NCI-H146 treated with DMSO at 0.1 percent for 48 hours (cell line): ENCODE data around the gene SYT1.

Experiments
- DNase-seq: peaks from one replicate; lab custom pipeline; 2025; ENCODE audit not compliant: unreplicated experiment; lab: John Stamatoyannopoulos, UW

SYT1 gene

DNA sequence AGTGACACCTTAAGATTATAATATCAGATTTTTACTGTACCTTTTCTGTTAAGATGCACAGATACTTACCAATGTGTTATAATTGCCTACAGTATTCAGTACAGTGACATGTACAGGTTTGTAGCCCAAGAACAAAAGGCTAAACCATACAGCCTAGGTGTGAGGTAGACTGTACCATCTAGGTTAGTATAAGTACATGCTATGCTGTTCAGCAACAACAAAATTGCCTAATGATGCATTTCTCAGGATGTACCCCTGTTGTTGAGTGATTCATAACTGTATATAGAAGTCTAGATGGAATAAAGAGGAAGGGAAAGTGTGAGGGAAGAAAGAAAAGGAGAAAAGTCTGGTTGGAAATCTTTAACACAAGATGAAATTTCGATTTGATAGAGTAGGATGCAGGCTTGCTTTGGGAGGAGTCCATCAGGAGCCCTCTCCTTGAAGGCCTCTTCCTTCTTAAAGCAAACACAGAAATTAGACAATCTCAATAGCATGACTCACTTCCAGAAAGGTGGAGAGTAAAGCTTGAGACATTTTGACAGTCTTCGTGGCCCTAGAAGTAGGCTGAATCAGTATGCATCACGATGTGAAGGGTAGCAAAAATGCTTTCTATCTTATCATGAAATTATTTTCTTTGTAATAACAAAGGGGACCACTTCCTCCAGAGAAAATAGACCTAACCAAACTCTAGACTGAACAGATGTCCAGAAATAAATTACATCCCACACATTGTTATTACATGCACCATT is 191.5 kb downstream of the SYT1 start:
- DNase-seq = no peak

DNA sequence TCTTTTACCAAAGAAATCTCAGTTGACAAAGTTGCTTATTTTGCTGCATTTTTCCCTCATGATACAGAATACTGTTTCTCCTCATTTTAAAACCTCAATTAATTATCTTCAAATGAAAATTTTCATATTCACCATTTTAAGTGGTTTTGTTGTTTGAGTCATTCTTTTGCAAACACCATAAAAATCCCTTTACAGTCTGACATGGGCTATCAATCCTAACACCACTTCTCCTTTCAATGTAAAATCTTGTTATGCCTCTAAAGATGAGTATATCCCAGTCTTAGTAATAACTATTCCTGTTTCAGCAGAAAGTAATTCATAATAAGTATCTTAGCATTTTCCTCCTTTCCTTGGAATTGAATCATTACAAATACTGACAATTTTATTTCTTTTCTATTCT is 192.2 kb downstream of the SYT1 start:
- no peak for DNase-seq

- no peak for DNase-seq
Measured at GRCh38 chr12:79057540-79057939, 193.0 kb downstream of the SYT1 start.

GRCh38 chr12:79058342-79058741 is 193.8 kb downstream of the SYT1 start:
- DNase-seq = no peak

DNA sequence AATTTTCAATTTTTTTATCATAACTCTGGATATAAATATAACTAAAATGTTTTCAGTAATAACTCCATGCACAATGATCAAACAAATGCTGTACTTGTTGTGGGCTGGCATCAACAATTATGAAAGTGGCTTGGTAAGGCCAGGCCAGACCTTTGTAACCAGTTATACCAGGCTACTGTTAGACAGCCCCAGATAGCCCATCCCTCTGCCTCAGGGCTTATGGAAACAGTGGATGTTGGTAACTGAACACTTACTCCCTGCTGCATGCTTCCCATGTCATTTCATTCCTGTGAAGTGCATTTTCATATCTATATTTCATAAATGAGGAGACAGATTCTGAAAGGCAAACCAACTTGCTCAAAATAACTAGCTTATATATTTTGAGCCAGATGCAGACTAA is 195.0 kb downstream of the SYT1 start:
- DNase-seq = no peak

DNA sequence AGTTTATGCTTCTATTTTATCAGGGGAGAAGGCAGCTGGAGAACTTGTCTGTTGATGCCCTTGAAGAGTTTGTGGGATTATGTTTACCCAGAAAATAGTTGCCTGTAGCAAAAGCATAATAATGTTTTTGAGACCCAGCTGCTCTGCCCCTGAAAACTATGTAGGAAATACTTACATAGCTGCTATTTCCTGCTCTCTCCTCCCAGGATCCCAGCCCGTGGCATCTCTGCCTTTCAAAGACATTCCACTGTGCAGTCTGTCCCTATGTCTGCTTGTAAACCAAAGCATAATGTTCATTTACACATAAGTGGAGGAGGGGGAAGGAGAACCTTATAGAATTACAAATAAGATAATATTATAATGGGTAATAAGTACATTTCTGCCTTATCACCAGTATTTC is 198.7 kb downstream of the SYT1 start:
- no peak for DNase-seq

GRCh38 chr12:79067977-79068376 is 203.4 kb downstream of the SYT1 start:
- no peak for DNase-seq

GRCh38 chr12:79069009-79069408 is 204.4 kb downstream of the SYT1 start:
- no peak for DNase-seq

DNA sequence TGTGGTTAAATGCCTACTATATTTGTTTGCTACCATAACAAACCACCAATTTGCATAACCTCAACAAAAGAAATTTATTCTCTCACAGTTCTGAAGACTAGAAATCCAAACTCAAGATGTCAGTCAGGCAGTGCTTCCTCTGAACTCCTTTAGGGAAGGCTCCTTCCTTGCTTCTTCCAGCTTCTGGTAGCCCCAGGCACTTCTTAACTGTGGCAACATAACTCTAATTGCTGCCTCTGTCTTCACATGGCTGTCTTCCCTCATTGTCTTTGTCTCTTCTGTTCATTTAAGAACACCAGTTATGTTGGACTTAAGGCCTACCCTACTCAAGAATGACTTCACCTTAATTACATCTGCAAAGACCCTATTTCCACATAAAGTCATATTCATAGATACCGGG is 206.9 kb downstream of the SYT1 start:
- DNase-seq = no peak

DNA sequence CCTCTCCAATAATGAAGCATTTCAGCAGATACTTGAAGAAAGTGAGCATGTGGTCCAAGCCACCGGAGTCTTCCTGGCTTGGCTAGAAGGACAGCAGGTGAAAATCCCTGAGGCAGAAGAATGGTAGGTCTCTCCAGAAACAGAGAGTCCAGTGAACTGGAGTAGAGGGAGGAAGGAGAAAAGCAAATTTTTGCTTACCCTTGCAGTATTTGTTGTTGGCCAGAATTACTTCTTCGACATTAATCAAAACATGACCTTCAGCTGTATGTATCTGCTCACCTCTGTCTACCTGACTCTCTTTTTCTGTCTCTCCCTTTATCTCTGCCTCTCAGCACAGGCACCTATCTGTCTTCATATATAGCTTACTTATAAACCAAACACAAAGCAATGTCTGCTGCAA is 208.9 kb downstream of the SYT1 start:
- no peak for DNase-seq

DNA sequence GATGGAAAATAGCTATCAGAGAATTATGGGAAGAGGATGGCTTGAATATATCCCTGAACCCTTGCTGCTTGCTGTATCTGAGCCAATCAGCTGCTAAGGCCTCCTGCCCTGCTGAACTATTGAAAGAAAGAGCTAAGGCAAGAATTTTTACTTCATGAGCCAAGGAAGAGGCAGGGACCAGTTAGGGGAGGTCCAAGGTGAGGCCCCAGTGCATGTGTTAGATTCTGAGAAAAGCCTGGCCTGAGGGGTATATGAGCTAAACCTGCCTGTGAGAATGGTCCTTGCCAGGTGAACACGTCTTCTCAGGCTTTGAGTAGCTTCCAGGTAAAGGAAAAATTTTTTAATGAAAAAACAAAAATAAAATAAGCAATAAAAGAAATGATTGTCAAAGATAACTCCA is 218.0 kb downstream of the SYT1 start:
- DNase-seq = no peak

- DNase-seq = peak; percentile 23
Measured at GRCh38 chr12:79083181-79083580, 218.6 kb downstream of the SYT1 start.

- no peak for DNase-seq
Measured at GRCh38 chr12:79085106-79085682, 220.6 kb downstream of the SYT1 start.

DNA sequence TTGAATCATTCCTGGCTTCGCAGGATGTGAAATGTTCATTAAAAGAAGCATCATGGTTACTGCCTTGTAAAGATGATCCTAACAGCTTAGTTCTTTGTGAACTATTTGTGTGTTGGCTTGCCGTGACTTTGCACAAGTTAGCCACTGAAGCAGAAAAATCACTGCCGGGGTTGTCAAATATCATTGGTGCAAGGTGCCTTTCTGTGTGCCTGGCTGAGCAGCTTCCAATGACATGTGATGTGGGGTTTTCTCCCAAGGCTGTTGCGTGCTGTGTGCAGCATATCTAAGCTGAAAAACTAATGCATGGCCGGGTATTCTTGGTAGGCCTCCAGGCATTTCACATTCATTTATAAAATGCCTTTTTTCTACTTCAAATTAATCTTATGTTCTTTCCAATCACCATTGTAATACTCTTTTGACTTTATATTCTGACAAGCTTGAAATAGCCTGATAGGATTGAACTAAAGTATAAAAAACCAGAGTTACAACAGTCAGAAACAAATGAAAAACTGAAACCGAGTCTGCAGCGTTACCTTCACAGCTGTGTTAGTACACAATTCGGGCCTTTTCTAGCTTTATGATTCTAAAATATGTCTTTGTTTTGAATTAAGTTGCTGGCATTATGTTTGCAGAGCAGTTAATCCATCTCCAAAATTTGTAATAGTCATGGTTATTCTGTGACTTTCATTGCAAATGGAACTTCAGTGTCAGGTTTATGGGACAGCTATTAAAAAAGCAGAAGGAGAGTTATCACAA is 222.1 kb downstream of the SYT1 start:
- no peak for DNase-seq

- DNase-seq = no peak
Measured at GRCh38 chr12:79098530-79098929, 234.0 kb downstream of the SYT1 start.

DNA sequence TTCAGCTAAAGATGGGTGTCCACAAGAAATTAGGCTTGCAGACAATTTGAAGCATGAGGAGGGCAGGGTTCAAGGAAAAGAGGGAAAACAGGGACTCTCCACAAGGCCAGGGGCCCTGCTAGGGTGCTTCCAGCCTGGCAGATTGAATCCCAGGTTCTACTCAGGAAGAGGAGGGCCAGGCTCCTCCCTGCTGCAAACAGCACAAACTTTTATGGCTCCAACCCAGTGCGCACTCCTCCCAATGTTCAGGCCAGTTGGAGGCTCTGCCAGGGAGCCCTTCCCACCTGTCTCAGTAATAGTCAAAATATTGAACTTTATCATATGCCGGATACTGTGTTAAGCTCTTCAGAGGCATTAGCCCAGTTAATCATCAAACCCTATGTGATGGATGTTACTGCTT is 244.4 kb downstream of the SYT1 start:
- no peak for DNase-seq

DNA sequence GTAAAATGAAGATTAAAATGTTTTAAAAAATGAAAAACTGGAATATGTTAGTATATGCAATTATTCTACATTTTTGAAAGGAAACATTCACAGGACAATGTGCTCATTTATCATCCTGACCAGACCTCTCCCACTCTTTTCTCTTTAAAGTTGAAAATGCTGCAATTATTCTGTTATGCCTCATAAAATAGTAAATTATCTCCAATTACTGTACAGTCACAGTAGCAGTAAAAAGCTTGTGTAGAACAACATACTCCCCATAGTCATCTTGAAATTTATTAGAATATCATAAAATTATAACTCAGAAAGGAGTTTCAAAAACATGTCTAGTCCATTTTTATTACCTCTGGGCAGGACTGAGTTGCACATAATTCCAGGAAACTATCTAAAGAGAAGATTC is 250.3 kb downstream of the SYT1 start:
- no peak for DNase-seq

- DNase-seq = no peak
Measured at GRCh38 chr12:79115743-79116142, 251.2 kb downstream of the SYT1 start.

DNA sequence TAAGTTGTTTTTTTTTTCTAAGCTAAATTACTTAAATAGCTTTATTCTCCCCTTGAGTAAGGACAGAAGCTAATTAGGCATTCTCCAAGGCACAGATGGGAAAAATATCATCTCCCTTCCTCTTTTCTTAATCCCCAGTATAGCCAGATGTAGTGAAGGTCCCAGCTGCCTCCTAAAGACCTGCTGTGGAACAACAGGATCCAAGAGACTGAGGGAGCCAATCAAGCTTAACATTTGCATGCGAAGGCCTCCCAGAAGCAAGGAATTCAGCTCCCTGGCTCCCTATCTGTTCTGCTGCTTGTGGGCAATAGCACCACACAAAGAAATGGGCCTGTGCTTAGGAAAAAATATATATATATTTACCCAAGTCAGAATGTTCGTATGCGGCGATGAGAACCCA is 255.2 kb downstream of the SYT1 start:
- DNase-seq = no peak

DNA sequence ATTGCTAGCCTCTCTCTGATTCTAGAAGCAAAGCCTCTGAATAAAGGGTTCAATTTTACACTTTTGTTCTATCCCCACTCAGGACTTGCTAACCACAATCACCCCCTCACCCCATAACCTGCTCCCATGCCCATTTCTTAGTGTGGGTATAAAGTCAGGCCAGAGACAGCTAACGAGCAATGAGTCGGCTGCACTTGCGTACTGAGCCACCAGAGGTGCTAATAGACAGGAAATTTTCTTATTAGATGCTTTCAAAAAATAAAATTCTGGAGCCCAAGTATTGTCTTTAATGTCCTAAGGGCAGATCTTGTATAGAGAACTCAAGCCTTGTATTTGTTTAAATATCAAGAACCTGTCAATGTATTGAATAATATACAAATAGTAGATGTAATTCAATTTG is 256.9 kb downstream of the SYT1 start:
- no peak for DNase-seq

- no peak for DNase-seq
Measured at GRCh38 chr12:79124385-79124784, 259.8 kb downstream of the SYT1 start.

- no peak for DNase-seq
Measured at GRCh38 chr12:79125358-79125757, 260.8 kb downstream of the SYT1 start.
